GM12801 (cell line): ENCODE results near the gene DBI.

ENCODE experiments used
- TF ChIP-seq, protein P1 (sequence below): IDR thresholded peaks from one replicate; pipeline ENCODE4 v1.5.1; 2011; ENCODE audit warnings: control low read depth; ENCODE audit not compliant: insufficient read length; ENCODE audit errors: extremely low read depth

DBI gene

DNA sequence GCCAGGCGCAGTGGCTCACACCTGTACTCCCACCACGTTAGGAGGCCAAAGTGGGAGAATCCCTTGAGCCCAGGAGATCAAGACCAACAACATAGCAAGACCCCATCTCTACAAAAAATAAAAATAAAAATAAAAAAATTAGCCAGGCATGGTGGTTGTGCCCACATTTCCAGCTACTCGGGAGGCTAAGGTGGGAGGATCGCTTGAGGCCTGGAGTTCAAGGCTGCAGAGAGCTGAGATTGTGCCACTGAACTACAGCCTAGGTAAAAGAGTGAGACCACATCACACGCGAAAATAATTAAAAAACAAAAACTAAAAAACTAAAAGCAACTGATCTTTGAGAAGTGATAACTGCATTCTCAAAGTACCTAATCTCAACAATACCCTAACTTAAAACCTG is 2.0 kb upstream of the DBI start:
- TF ChIP-seq, protein P1, sequence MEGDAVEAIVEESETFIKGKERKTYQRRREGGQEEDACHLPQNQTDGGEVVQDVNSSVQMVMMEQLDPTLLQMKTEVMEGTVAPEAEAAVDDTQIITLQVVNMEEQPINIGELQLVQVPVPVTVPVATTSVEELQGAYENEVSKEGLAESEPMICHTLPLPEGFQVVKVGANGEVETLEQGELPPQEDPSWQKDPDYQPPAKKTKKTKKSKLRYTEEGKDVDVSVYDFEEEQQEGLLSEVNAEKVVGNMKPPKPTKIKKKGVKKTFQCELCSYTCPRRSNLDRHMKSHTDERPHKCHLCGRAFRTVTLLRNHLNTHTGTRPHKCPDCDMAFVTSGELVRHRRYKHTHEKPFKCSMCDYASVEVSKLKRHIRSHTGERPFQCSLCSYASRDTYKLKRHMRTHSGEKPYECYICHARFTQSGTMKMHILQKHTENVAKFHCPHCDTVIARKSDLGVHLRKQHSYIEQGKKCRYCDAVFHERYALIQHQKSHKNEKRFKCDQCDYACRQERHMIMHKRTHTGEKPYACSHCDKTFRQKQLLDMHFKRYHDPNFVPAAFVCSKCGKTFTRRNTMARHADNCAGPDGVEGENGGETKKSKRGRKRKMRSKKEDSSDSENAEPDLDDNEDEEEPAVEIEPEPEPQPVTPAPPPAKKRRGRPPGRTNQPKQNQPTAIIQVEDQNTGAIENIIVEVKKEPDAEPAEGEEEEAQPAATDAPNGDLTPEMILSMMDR = no peak

DNA sequence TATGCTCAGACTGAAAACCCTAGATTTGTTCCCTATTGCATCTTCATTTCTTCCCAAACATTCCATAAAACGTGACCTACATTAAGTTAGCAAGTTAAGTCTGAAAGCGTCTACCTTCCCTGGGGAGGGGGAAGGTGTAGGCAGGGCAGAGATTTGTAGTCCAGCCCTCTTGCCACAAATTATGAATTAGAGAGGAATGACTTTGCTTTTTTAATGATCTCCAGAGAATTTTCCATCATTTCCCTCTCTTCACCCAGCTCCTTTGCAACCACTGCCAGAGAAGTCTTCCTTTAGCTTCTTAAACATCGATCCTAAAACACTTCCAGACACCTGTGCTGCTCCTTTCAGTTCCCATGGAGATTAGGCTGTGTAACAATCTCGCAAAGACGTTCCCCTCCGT is 1.3 kb upstream of the DBI start:
- TF ChIP-seq, protein P1 = no peak

DNA sequence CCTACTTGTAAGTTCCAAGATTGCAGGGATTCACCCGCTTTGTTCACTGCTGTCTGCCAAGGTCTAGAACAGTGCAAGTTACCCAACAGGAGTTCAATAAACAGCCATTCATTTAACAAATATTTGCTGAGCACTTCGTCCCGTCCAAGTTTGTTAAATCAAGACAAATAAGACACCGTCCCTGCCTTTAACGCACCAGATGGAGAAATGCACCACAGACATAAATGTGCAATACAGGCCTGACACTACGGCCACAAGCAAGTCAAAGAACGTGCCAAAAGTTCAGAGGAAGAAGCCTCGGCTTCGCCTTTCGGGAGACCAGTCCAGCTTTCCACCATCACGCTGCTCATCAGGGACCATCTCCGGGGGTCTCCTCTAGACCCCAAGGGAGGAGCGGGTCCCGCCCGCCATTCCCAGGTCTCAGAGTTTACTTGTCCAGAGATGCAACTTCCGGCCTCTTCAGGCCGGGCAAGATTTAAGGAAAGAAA is 572 bp upstream of the DBI start:
- TF ChIP-seq, protein P1 = no peak

DNA sequence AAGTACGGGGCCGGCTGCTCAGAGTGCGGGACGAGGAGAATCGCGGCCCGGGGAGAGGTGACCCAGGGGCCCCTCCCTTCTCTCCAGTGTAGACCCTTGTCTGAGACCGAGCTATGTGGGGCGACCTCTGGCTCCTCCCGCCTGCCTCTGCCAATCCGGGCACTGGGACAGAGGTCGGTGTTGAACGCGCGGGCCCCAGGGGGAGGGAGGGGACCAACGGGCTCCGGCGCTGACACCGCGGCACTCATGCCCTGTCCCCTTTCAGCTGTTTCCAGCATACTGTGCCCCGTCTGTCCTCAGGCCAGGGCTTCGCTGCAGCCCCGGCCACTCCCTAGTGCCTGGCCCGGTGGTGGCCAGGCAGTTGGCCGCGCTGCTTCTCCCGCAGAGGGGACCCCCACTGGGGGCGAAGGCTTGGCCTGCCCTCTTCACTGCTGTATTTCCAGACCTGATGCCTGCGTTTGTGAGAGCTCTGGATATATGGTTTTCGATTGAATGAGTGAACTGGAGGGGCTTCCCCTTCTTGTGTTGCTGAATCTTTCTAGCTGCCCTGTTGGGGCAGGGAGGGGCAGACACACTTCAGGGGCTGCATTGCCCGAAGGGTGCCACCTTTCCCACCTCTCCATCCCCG is 809 bp downstream of the DBI start:
- TF ChIP-seq, protein P1 = no peak

DNA sequence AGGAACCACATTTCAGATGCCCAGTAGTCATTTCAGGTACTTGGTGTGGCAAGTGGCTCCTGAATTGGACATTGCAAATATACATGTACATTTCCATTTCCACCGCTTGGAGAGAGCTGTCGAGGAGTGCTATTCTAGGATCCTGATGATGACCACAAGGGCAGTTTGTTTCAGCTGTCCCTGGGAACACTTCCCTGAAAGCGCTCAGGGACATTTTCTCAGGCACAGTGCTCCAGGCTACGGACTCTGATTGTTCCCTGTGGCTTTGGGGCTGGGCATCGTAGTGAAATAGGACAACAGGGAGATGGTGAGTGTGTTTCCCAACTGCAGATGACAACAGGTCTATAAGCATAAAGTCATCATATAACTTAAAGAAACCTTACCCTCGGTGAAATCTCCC is 3.1 kb downstream of the DBI start:
- TF ChIP-seq, protein P1 = no peak

DNA sequence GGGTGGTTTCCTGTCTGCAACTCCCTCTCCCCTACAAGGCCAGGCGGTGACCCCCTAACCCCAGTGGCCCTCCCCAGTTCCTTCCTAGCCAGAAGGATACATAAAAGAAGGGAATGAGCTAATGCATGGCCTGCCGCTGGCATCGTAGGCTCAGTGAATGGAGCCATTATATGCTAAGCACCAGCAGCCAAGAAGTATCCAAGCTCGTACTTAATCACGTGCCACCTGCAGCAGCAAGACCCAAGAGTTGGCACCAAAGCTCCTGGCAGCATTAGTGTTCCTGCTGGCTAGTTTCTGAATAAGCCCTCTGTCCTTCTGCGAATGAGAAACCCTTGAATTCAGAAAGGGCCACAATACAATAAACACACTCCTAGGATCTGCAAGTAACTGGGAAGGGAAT is 4.3 kb downstream of the DBI start:
- TF ChIP-seq, protein P1 = no peak

DNA sequence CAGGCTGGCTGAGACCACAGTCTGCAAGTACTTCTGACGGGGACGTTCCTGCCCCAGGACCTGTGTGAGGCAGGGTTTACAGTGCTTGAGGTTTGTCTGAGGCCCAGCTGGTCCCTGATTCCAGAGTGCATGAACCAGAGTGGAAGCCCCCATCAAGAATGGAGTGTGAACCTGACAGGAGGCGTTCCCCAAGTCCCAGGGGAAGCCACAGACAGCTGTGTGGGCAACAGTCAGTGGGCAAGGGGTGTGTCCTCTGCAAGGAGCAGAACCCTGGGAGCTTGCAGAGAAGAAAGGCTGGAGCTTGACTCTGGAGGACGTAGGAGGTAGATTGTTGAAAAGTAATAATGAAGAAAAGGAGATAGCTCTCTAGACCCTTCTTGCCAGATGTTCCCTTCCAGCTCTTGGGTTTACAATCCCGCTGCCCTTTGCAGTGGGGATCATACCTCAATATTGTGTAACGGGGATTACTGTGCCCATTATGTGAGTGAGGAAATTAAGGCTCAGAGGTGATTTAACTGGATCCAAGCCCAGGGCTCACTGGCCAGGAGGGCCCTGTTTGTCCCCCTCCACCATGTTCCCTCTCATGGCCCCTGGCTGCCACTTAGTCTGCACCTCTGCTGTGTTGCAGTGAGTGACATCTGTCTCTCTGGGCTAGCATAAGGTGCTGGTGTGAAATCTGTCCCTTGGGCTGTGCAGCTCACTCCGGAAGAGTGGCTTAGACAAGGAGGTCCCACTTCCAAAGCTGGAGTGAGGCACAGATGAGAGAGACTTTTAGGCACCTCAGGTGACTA is 6.2 kb downstream of the DBI start:
- TF ChIP-seq, protein P1 = no peak
